K562 (cell line): ENCODE data around the gene ERCC4. TPM values are rescaled to one million over a fixed set of nuclear protein-coding genes. Genes with fewer than 3 reads are reported as not detected.

Experiments used
- ATAC-seq: fragments of 200-7000 bp; cut with Tn5 transposase; 3 replicates; pipeline ENCODE4 v1.9.1; 2020; ENCODE audit warnings: moderate library complexity
- BruUV-seq: library from RNA; stranded (reverse); fragments of 400-500 nt; replicated peaks from 2 replicates; lab custom pipeline; 2021; lab: Mats Ljungman, UMichigan
- CTCF ChIA-PET: fragments of 300-600 bp; formaldehyde crosslinking; extraction: SDS; loops from one replicate; lab custom pipeline; 2021; ENCODE audit warnings: low intra/inter-chr PET ratio; lab: Yijun Ruan, JAX
- POLR2A ChIA-PET: fragments of 300-600, 350-650 bp; sonication (Branson Sonifier 250); formaldehyde crosslinking; extraction: SDS; loops from one replicate; lab custom pipeline; 2021; ENCODE audit warnings: antibody characterized with exemption, inconsistent platforms; lab: Yijun Ruan, JAX
- DNase-seq, 4 experiments: peaks; one replicate each; pipeline versions ENCODE4 v3.0.0 to v3.0.0-alpha.2; 2011 to 2018; ENCODE audit warnings: low spot score in 3 of 4, mixed read lengths in 3 of 4; ENCODE audit errors: extremely low read depth in 1 of 4
- FAIRE-seq: peaks from 2 replicates; lab custom pipeline; 2011; peaks lifted over from hg19 to GRCh38; lab: Jason Lieb, UNC
- H2AFZ ChIP-seq: 2 replicates; pipeline ENCODE4 v1.6.0; 2011; ENCODE audit warnings: low read depth, low read length, control low read depth, inconsistent platforms
- H3K27ac ChIP-seq: fragments of 200-600 bp; 3 replicates; pipeline ENCODE4 v1.8.0; 2011; ENCODE audit warnings: low read depth, mild to moderate bottlenecking, control low read depth, inconsistent platforms, low read length, moderate library complexity, mixed read lengths; ENCODE audit errors: extremely low read depth
- H3K27me3 ChIP-seq, 2 experiments: fragments of 300-600 bp in 1 of 2; 2 replicates in 1 of 2; 3 replicates in 1 of 2; pipeline versions ENCODE4 v1.6.0 to v1.8.0; 2011; ENCODE audit warnings: inconsistent platforms in 2 of 2, low read length in 2 of 2, mild to moderate bottlenecking in 1 of 2, mixed read lengths in 1 of 2, moderate library complexity in 1 of 2; ENCODE audit not compliant: control insufficient read depth in 2 of 2, insufficient read depth in 2 of 2
- H3K36me3 ChIP-seq: fragments of 300-600 bp; 3 replicates; pipeline ENCODE4 v1.8.0; 2011; ENCODE audit warnings: mild to moderate bottlenecking, low read length, inconsistent platforms; ENCODE audit not compliant: control insufficient read depth, insufficient read depth
- H3K4me1 ChIP-seq, 2 experiments: fragments of 200-600 bp in 1 of 2; replicated peaks in 1 of 2; 2 replicates in 1 of 2; 3 replicates in 1 of 2; pipeline versions ENCODE4 v1.5.1 to v1.8.0; 2011; ENCODE audit warnings: inconsistent platforms in 2 of 2, low read length in 2 of 2, mild to moderate bottlenecking in 1 of 2, mixed read lengths in 1 of 2, moderate library complexity in 1 of 2; ENCODE audit not compliant: control insufficient read depth in 2 of 2, insufficient read depth in 2 of 2
- H3K4me2 ChIP-seq: 2 replicates; pipeline ENCODE4 v1.6.1; 2011; ENCODE audit warnings: low read length, control low read depth, inconsistent platforms, mixed read lengths; ENCODE audit not compliant: insufficient read depth
- H3K4me3 ChIP-seq: fragments of 200-600 bp; sonication (generic), shearing (Covaris generic); 2 replicates; pipeline ENCODE4 v1.5.1; 2016; ENCODE audit warnings: control low read depth, inconsistent platforms
- H3K79me2 ChIP-seq: fragments of 200-600 bp; 3 replicates; pipeline ENCODE4 v1.8.0; 2011; ENCODE audit warnings: low read length, inconsistent platforms; ENCODE audit not compliant: control insufficient read depth, insufficient read depth
- H3K9ac ChIP-seq, 2 experiments: 2 replicates each; pipeline versions ENCODE4 v1.6.0 to v1.6.1; 2011; ENCODE audit warnings: low read depth in 2 of 2, low read length in 2 of 2, control low read depth in 1 of 2, inconsistent platforms in 1 of 2, mild to moderate bottlenecking in 1 of 2, mixed read lengths in 1 of 2; ENCODE audit not compliant: insufficient read depth in 1 of 2
- H3K9me1 ChIP-seq: one replicate; pipeline ENCODE4 v1.6.0; 2011; ENCODE audit warnings: inconsistent platforms, mild to moderate bottlenecking, low read length, moderate library complexity; ENCODE audit not compliant: control insufficient read depth, insufficient read depth
- H3K9me3 ChIP-seq: replicated peaks from 2 replicates; pipeline ENCODE4 v1.5.1; 2011; ENCODE audit warnings: low read depth, low read length, inconsistent platforms; ENCODE audit not compliant: control insufficient read depth, insufficient read depth
- H4K20me1 ChIP-seq: replicated peaks from 2 replicates; pipeline ENCODE4 v1.6.1; 2011; ENCODE audit warnings: low read length, inconsistent platforms, mixed read lengths; ENCODE audit not compliant: control insufficient read depth, insufficient read depth
- RFX1 ChIP-seq: fragments of 450-650 bp; IDR thresholded peaks from 2 replicates; pipeline ENCODE4 v1.6.1; 2016; ENCODE audit warnings: mild to moderate bottlenecking, moderate library complexity
- ZBTB17 ChIP-seq: fragments of 450-650 bp; formaldehyde crosslinking; IDR thresholded peaks from 2 replicates; pipeline ENCODE4 v1.4.0; 2020; ENCODE audit warnings: mild to moderate bottlenecking
- ZBTB40 ChIP-seq, 2 experiments: fragments of 450-650 bp in 1 of 2; sonication (generic) in 1 of 2; formaldehyde crosslinking in 1 of 2; IDR thresholded peaks; 2 replicates each; pipeline versions ENCODE4 v1.7.1 to v1.9.0; 2016 to 2022; ENCODE audit warnings: inconsistent platforms in 1 of 2, mild to moderate bottlenecking in 1 of 2, missing genetic modification reagents in 1 of 2
- ZNF431 ChIP-seq: sonication (generic); formaldehyde crosslinking; IDR thresholded peaks from 2 replicates; pipeline ENCODE4 v1.8.0; 2022; ENCODE audit warnings: mild to moderate bottlenecking, missing genetic modification reagents
- WGBS: fragments of 100-300 bp; shearing (Covaris generic); methylation state at CpG from one replicate; pipeline ENCODE4 v1.1.6; 2016; ENCODE audit warnings: low coverage, mixed read lengths; ENCODE audit not compliant: insufficient coverage; ENCODE audit errors: missing lambda C conversion rate; 5-methylcytosine and 5-hydroxymethylcytosine counted together
- in situ Hi-C: fragments of 300-500 bp; cut with MboI; formaldehyde crosslinking; loops from 4 replicates; pipeline ENCODE4 v1.15.0; 2018; ENCODE audit warnings: inconsistent platforms, mixed read lengths
- intact Hi-C: fragments of 100-400 bp; cut with micrococcal nuclease; formaldehyde crosslinking; loops from 2 replicates; pipeline ENCODE4 v1.14.2; 2022
- polyA plus RNA-seq, 8 experiments: library from polyadenylated mRNA; depleted of rRNA in 4 of 8; stranded (reverse) in 5 of 8; unstranded in 3 of 8; fragments of >200 nt; fragmentation: Nextera tagmentation in 2 of 8; fragmentation: Illumina TruSeq in 1 of 8; extraction: Ambion mirVana in 2 of 8; extraction: Trizol in 1 of 8; gene quantifications; 2 replicates each; pipeline versions ENCODE4 v1.2.1 to v1.2.3, GENCODE V29; 2011 to 2014; ENCODE audit warnings: inconsistent platforms in 1 of 8, missing spikeins in 1 of 8
- total RNA-seq, 7 experiments: library from RNA; depleted of rRNA in 6 of 7; stranded (reverse); fragments of >200 nt in 6 of 7; fragmentation: Illumina TruSeq in 2 of 7; extraction: Trizol in 2 of 7; gene quantifications; 2 replicates each; pipeline versions ENCODE4 v1.2.1 to v1.2.3, GENCODE V29; 2011 to 2021; ENCODE audit warnings: low replicate concordance in 1 of 7

ERCC4 gene
- total and polyA plus RNA-seq, 9 of the 15 experiments (the other 6 are each of a cell fraction or from before 2014, with no cell fraction given), result 3.7 to 10.5 (median 6.0) TPM

DNA sequence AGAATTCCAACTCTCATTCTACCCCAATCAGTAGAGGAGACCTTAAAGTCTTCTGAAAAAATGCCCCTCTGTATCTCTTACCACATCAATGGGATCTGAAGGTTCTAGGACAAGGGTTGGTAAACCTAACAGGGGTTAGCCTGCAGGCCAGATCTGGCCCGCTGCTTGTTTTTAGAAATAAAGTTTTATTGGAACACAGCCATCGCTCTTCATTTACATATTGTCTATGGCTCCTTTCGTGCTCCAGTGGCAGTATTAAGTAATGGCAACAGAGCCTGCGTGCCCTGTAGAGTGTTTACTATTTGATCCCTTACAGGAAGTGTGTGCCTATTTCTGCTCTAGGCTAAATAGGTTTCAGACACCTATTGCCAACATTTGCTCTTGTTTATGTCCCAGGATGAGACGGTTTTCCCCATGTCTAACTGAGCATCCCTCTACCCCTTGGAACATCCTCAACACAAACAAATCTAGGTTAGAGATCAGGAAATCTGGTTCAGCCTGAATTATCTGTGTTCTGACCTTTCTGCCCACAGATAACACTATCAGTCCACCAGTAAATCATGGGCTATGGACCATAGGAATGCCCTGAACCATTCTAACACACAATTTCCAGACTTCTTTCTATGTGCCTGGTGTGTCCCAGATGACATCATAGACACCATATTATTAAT is 44.2 kb upstream of the ERCC4 start:
- POLR2A ChIA-PET, result no interaction called here
- Histone ChIP-seq H3K27ac (no peak overlapping the region), H3K9me1 (no peaks in the 10 kb centered on the region), H3K79me2 (no peaks in the 10 kb centered on the region), H2AFZ (no peak overlapping the region), H4K20me1 (no peaks in the 10 kb centered on the region), H3K4me3 (no peak overlapping the region), H3K9ac (no peak overlapping the region), H3K4me1 (no peaks in the 10 kb centered on the region), H3K36me3 (no peaks in the 10 kb centered on the region), H3K9me3 (no peaks in the 10 kb centered on the region), H3K4me2 (no peak overlapping the region), H3K27me3 (peaks cover 3 to 5% of the 10 kb centered on the region in 2 experiments; a peak in 2 of 5 replicates)
- intact Hi-C loops (no loop called here), in situ Hi-C loops (no loop called here)
- CTCF ChIA-PET, result no interaction called here
- TF ChIP-seq ZBTB40 (IDR thresholded peaks at IDR 0.05), result peak; percentile 73
- no peak for TF ChIP-seq ZBTB40 (CRISPR knock-in tag; IDR thresholded peaks at IDR 0.05)
- no peak for TF ChIP-seq ZNF431 (CRISPR knock-in tag)
- no peak for TF ChIP-seq ZBTB17 (CRISPR knock-in tag)
- no peak for TF ChIP-seq RFX1
- 0% methylated on average over 5 of the region's 5 CpGs for WGBS
- FAIRE-seq (no peak), DNase-seq (no peak), ATAC-seq (no peak)
- BruUV-seq, result no TSS peak
